H9 (cell line): Measurements from ENCODE around the gene MARCHF9. TPM values are rescaled to one million over a fixed set of nuclear protein-coding genes. Genes with fewer than 3 reads are reported as not detected.

Experiments
- DNase-seq: peaks from one replicate; pipeline ENCODE4 v3.0.0-alpha.2; 2017
- H2AFZ ChIP-seq: one replicate; pipeline ENCODE4 v1.6.1; 2013; ENCODE audit warnings: mild to moderate bottlenecking, low read length, control low read depth, moderate library complexity
- H2AK5ac ChIP-seq: 2 replicates; pipeline ENCODE4 v1.6.1; 2013; ENCODE audit warnings: low read length, control low read depth, mixed read lengths; ENCODE audit not compliant: insufficient read length
- H2BK120ac ChIP-seq: one replicate; pipeline ENCODE4 v1.6.1; 2013; ENCODE audit warnings: low read depth, mild to moderate bottlenecking, low read length, control low read depth, inconsistent platforms; ENCODE audit not compliant: poor library complexity, severe bottlenecking
- H2BK12ac ChIP-seq: 2 replicates; pipeline ENCODE4 v1.6.1; 2013; ENCODE audit warnings: low read length, control low read depth, mixed read lengths, low read depth; ENCODE audit not compliant: insufficient read length
- H2BK15ac ChIP-seq: 2 replicates; pipeline ENCODE4 v1.6.1; 2013; ENCODE audit warnings: low read depth, low read length, control low read depth
- H2BK20ac ChIP-seq: one replicate; pipeline ENCODE4 v1.6.1; 2013; ENCODE audit warnings: low read depth, mild to moderate bottlenecking, low read length, control low read depth, inconsistent platforms; ENCODE audit not compliant: poor library complexity, severe bottlenecking
- H2BK5ac ChIP-seq: 2 replicates; pipeline ENCODE4 v1.6.1; 2013; ENCODE audit warnings: low read length, control low read depth, mixed read lengths; ENCODE audit not compliant: insufficient read length
- H3K14ac ChIP-seq: 2 replicates; pipeline ENCODE4 v1.6.1; 2013; ENCODE audit warnings: low read length, control low read depth; ENCODE audit not compliant: insufficient read depth
- H3K18ac ChIP-seq: 2 replicates; pipeline ENCODE4 v1.6.1; 2013; ENCODE audit warnings: low read depth, mild to moderate bottlenecking, mixed read lengths, low read length, control low read depth; ENCODE audit not compliant: insufficient read length
- H3K23ac ChIP-seq: 2 replicates; pipeline ENCODE4 v1.6.1; 2013; ENCODE audit warnings: low read length, control low read depth, mixed read lengths, low read depth; ENCODE audit not compliant: insufficient read length
- H3K23me2 ChIP-seq: 2 replicates; pipeline ENCODE4 v1.6.1; 2013; ENCODE audit warnings: low read depth, mild to moderate bottlenecking, mixed read lengths, low read length, control low read depth; ENCODE audit not compliant: insufficient read length, poor library complexity, severe bottlenecking
- H3K27ac ChIP-seq: 2 replicates; pipeline ENCODE4 v1.5.1; 2013; ENCODE audit warnings: low read length, control low read depth, mixed read lengths, low read depth; ENCODE audit not compliant: insufficient read length
- H3K27me3 ChIP-seq: 2 replicates; pipeline ENCODE4 v1.6.1; 2013; ENCODE audit warnings: low read length, control low read depth, inconsistent platforms; ENCODE audit not compliant: insufficient read depth
- H3K4ac ChIP-seq: 2 replicates; pipeline ENCODE4 v1.6.1; 2013; ENCODE audit warnings: low read depth, mild to moderate bottlenecking, control low read depth, inconsistent platforms, low read length, moderate library complexity
- H3K4me1 ChIP-seq: 2 replicates; pipeline ENCODE4 v1.6.1; 2013; ENCODE audit warnings: low read length, control low read depth, inconsistent platforms; ENCODE audit not compliant: insufficient read depth
- H3K4me2 ChIP-seq: 2 replicates; pipeline ENCODE4 v1.6.1; 2013; ENCODE audit warnings: low read length, control low read depth, mixed read lengths; ENCODE audit not compliant: insufficient read length, insufficient read depth
- H3K56ac ChIP-seq: 2 replicates; pipeline ENCODE4 v1.6.1; 2013; ENCODE audit warnings: low read depth, mild to moderate bottlenecking, mixed read lengths, low read length, control low read depth; ENCODE audit not compliant: insufficient read length
- H3K79me1 ChIP-seq: 2 replicates; pipeline ENCODE4 v1.6.1; 2013; ENCODE audit warnings: low read depth, mild to moderate bottlenecking, moderate library complexity, low read length, control low read depth, inconsistent platforms; ENCODE audit not compliant: insufficient read depth, poor library complexity, severe bottlenecking
- H3K79me2 ChIP-seq: 2 replicates; pipeline ENCODE4 v1.6.1; 2013; ENCODE audit warnings: low read length, control low read depth, inconsistent platforms; ENCODE audit not compliant: insufficient read depth
- H3K9ac ChIP-seq: 2 replicates; pipeline ENCODE4 v1.6.1; 2013; ENCODE audit warnings: low read length, control low read depth, mixed read lengths; ENCODE audit not compliant: insufficient read length; ENCODE audit errors: extremely low read depth
- H3K9me3 ChIP-seq: one replicate; pipeline ENCODE4 v1.6.1; 2013; ENCODE audit warnings: low read depth, low read length, inconsistent platforms; ENCODE audit not compliant: control insufficient read depth
- H3T11ph ChIP-seq: one replicate; pipeline ENCODE4 v1.6.1; 2013; ENCODE audit warnings: mild to moderate bottlenecking, low read length, control low read depth, inconsistent platforms
- H4K20me1 ChIP-seq: one replicate; pipeline ENCODE4 v1.6.1; 2013; ENCODE audit not compliant: control insufficient read depth, insufficient read length, insufficient read depth
- H4K5ac ChIP-seq: 2 replicates; pipeline ENCODE4 v1.6.1; 2013; ENCODE audit warnings: low read depth, mild to moderate bottlenecking, mixed read lengths, low read length, control low read depth; ENCODE audit not compliant: insufficient read length
- H4K8ac ChIP-seq: replicated peaks from 2 replicates; pipeline ENCODE4 v1.6.1; 2013; ENCODE audit warnings: low read length, control low read depth, mixed read lengths, low read depth; ENCODE audit not compliant: insufficient read length
- H4K91ac ChIP-seq: 2 replicates; pipeline ENCODE4 v1.6.1; 2013; ENCODE audit warnings: low read depth, mild to moderate bottlenecking, moderate library complexity, mixed read lengths, low read length, control low read depth; ENCODE audit not compliant: insufficient read length
- H3K27ac Mint-ChIP-seq, 3 experiments: 2 replicates in 2 of 3; 3 replicates in 1 of 3; pipeline ENCODE4 v1.8.0; 2020 to 2021; ENCODE audit warnings: mixed read lengths in 3 of 3, mild to moderate bottlenecking in 1 of 3, moderate library complexity in 1 of 3
- H3K27me3 Mint-ChIP-seq: 2 replicates; pipeline ENCODE4 v1.8.0; 2021; ENCODE audit warnings: low read depth, mild to moderate bottlenecking, moderate library complexity, mixed read lengths
- H3K36me3 Mint-ChIP-seq, 3 experiments: 2 replicates in 2 of 3; 3 replicates in 1 of 3; pipeline ENCODE4 v1.8.0; 2020 to 2021; ENCODE audit warnings: low read depth in 3 of 3, mixed read lengths in 3 of 3; ENCODE audit not compliant: insufficient read depth in 1 of 3
- H3K4me1 Mint-ChIP-seq, 2 experiments: 2 replicates each; pipeline ENCODE4 v1.8.0; 2020; ENCODE audit warnings: mixed read lengths in 2 of 2
- H3K4me3 Mint-ChIP-seq, 2 experiments: 2 replicates in 1 of 2; 3 replicates in 1 of 2; pipeline ENCODE4 v1.8.0; 2020 to 2021; ENCODE audit warnings: mild to moderate bottlenecking in 2 of 2, mixed read lengths in 2 of 2, moderate library complexity in 1 of 2
- H3K9me3 Mint-ChIP-seq, 2 experiments: 2 replicates in 1 of 2; 3 replicates in 1 of 2; pipeline ENCODE4 v1.8.0; 2020; ENCODE audit warnings: mild to moderate bottlenecking in 2 of 2, mixed read lengths in 2 of 2, moderate library complexity in 1 of 2
- CTCF ChIP-seq: fragments of 200-600 bp; sonication (generic); conservative IDR thresholded peaks from 3 replicates; pipeline ENCODE4 v1.8.0; 2021; ENCODE audit warnings: antibody characterized with exemption, mild to moderate bottlenecking
- WGBS: extraction: QIAGEN DNeasy Blood & Tissue Kit; methylation state at CpG from one replicate; pipeline ENCODE4 v1.1.7; 2013; ENCODE audit warnings: missing lambda C conversion rate, low lambda C conversion rate, mixed read lengths; ENCODE audit not compliant: insufficient read length; ENCODE audit errors: extremely low coverage; 5-methylcytosine and 5-hydroxymethylcytosine counted together
- total RNA-seq: library from RNA; stranded (reverse); gene quantifications from 2 replicates; pipeline ENCODE4 v1.2.1, GENCODE V29; 2021

Gene MARCHF9
- total RNA-seq, 1 experiment from 2014 or later, result 20.5 TPM

- H3K79me2 ChIP-seq, result no peaks in the 10 kb centered on the region
- no peak overlapping the region for H4K91ac ChIP-seq
- H3K56ac ChIP-seq, result no peak overlapping the region
- H3K27ac ChIP-seq, result no peak overlapping the region
- no peak overlapping the region for H3K4ac ChIP-seq
- no peak overlapping the region for H3K27ac Mint-ChIP-seq
- H2AFZ ChIP-seq, result no peak overlapping the region
- peaks cover 20% of the 10 kb centered on the region for H3K27me3 Mint-ChIP-seq
- no peak overlapping the region for H3K14ac ChIP-seq
- H3K4me1 ChIP-seq, result no peaks in the 10 kb centered on the region
- no peaks in the 10 kb centered on the region for H3K23me2 ChIP-seq
- no peak overlapping the region for H3K23ac ChIP-seq
- H2BK15ac ChIP-seq, result no peak overlapping the region
- H2BK20ac ChIP-seq, result no peak overlapping the region
- H3K79me1 ChIP-seq, result no peaks in the 10 kb centered on the region
- H3K9ac ChIP-seq, result no peak overlapping the region
- no peaks in the 10 kb centered on the region for H3K9me3 ChIP-seq
- no peak overlapping the region for H2BK12ac ChIP-seq
- no peaks in the 10 kb centered on the region for H3K9me3 Mint-ChIP-seq
- no peak for TF ChIP-seq CTCF
- no peak overlapping the region for H2BK5ac ChIP-seq
- H3K27me3 ChIP-seq, result no peaks in the 10 kb centered on the region; the same call in 1 of the 2 replicates
- no peaks in the 10 kb centered on the region for H4K20me1 ChIP-seq
- peaks cover 14 to 52% (median 23%) of the 10 kb centered on the region in 3 experiments for H3K36me3 Mint-ChIP-seq
- peaks cover 2 to 3% of the 10 kb centered on the region in 2 experiments; a peak in 3 of 4 replicates for H3K4me1 Mint-ChIP-seq
- H3K18ac ChIP-seq, result no peak overlapping the region
- H3K4me3 Mint-ChIP-seq, result no peak overlapping the region
- no peak overlapping the region for H2AK5ac ChIP-seq
- H2BK120ac ChIP-seq, result no peak overlapping the region
- H3K4me2 ChIP-seq, result no peak overlapping the region
- no peak overlapping the region for H4K5ac ChIP-seq
- no peak overlapping the region for H4K8ac ChIP-seq
- no CpG with 5 or more reads among the region's 20 CpGs for WGBS
- no peak overlapping the region for H3T11ph ChIP-seq
- DNase-seq, result no peak
Measured at GRCh38 chr12:57719777-57720605, 34.9 kb upstream of the MARCHF9 start.
